Activated CD4-positive, alpha-beta T cell treated with anti-CD3 and anti-CD28 coated beads, Interleukin-2, Interleukin-4, amounts not matched to agents 100 ng/mL and 50 ng/mL, durations not matched to agents 16 hours and 8 hours (primary cell): ENCODE results near the gene TFDP2.
"Not testable (repeated sequence)": the region's sequence is repeated elsewhere in the genome, so short reads cannot be mapped to it uniquely, and the experiment has no call there.

Experiments used
- DNase-seq: peaks from one replicate; pipeline ENCODE4 v3.0.0-alpha.2; 2020; ENCODE audit warnings: low spot score

TFDP2 gene

DNA sequence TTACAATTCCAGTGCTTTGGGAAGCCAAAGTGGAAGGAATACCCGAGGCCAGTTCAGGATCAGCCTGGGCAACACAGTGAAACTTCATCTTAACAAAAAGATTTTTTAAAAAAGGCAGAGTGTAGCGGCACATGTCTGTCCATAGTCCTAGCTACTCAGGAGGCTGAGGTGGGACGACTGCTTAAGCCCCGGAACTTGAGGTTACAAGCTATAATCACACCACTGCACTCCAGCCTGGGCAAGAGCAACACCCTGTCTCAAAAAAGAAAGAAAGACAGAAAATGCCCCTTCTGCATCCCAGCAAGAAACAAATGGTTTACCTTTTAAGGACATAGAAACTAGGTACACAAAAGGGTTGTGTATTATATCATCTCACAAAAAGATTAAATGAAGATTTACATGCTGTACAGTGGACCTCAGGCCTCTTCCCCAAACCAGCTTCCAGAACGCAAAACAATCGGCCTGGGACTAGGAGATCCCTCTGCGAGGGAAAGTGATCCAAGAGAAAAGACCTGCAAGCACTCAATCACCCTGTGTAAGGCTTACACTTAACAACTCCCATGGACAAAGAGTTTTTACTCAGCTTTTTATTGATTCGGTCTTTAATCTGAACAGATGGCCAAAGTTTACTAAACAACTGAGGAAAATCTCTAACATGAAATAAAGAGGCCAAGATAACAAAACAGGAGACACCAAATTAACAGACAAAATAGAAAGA lies 21.2 kb downstream of the TFDP2 start:
- no peak for DNase-seq

DNA sequence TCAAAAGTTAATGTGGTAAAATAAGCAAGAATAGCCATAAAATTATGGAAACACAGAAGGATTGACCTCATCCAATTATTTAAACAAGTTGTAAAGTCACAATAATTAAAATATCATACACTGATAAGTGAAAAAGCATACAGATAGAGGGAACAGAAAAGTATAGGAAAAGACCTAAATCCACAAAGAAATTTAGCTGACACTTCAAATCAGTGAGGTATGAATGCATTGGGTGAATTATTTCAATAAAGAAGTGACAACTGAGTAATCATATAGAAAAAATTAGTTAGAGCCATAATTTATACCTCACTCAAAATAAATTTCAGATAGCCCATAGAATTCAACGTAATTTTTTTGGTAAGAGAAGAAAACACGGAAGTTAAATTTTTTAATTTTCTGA lies 25.1 kb downstream of the TFDP2 start:
- no peak for DNase-seq

GRCh38 chr3:142120707-142121106 lies 28.6 kb downstream of the TFDP2 start:
- DNase-seq, result no peak

DNA sequence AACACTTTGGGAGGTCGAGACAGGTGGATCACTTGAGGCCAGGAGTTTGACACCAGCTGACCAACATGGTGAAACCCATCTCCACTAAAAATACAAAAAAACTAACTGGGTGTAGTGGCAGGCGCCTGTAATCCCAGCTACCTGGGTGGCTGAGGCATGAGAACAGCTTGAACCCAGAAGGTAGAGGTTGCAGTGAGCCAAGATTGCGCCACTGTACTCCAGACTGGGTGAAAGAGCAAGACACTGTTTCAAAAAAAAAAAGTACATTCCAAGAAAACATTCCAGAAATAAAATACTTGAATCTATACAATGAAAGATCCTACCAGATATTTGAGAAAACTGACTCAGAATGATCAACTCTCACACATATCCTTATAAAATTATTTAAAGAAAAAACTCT lies 30.4 kb downstream of the TFDP2 start:
- no peak for DNase-seq

DNA sequence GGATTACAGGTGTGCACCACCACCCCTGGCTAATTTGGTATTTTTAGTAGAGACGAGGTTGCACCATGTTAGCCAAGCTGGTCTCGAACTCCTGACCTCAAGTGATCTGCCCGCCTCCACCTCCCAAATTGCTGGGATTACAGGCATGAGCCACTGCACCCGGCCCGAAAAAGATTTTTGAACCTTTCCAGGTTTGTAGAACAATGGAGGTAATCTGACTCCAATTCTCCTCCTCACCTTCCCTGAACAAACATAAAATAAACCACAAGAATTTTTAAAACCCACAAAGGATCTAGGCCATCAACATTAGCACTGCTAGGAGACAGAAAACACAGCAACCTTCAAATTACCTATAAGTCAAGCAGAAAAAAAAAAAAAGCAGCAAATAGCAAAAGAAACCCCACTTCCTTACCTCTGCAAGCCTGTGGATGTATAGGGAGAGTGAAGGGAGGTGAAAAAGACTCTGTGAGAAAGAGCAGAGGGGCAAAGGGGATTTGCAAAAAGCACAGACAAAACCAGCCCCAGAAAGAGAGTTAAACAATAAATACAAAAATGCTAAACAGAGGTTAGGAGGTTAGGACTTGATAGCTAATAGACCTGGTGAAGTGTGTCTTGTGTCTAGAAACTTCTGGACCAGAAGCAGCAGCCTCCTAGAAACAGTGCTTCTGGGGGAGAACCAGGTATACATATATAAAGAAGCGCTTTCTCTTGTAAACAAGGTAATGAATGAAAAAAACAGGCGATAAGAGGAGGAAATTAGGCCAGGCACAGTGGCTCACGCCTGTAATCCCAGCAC lies 32.1 kb downstream of the TFDP2 start:
- no peak for DNase-seq

GRCh38 chr3:142115867-142116668 lies 33.3 kb downstream of the TFDP2 start:
- no peak for DNase-seq

GRCh38 chr3:142112601-142113000 lies 36.7 kb downstream of the TFDP2 start:
- no peak for DNase-seq

DNA sequence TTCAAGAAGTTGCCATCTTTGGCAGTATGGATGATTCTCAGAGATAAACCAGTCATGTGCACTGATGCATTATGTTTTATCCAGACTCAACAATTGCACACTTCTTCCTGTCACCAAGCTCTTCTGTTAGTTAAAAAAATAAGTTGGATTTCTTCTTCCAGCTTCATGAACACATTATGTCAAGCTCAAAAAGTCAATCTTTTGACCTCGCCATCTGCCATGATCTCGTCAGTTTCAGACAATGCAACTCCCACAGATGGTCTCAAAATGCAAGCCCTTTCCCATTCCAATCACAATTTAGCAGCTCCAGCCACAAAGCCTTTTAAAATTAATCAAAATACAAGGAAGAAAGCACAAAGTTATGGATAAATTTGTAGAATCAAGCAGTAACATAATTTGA lies 42.8 kb downstream of the TFDP2 start:
- no peak for DNase-seq

- DNase-seq, result no peak
These were observed 43.4 kb downstream of the TFDP2 start for GRCh38 chr3:142105991-142106390.

GRCh38 chr3:142104763-142105162 lies 44.6 kb downstream of the TFDP2 start:
- no peak for DNase-seq

DNA sequence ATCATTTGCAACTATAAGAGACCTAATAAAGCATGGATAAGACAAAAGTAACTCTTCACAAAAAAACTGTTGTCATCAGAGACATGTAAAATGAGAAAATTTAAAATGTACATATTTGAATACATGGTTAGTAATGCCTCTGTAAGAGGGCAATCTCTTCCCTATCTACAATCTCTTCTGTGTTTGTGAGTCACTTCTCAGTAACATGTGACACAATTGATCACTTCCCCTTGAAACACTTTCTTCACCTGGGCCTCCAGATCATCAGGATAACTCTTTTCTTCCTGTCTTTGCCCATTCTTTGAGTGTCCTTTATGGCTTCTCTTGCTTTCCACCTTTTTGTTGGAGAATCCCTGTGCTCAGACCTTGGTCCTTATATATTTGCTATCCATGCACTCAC lies 50.4 kb downstream of the TFDP2 start:
- peak; percentile 19 for DNase-seq

- no peak for DNase-seq
These were observed 52.1 kb downstream of the TFDP2 start for GRCh38 chr3:142097099-142097843.

GRCh38 chr3:142095841-142096240 lies 53.5 kb downstream of the TFDP2 start:
- no peak for DNase-seq

- DNase-seq, result not testable (repeated sequence)
These were observed 60.4 kb downstream of the TFDP2 start for GRCh38 chr3:142088925-142089324.

- no peak for DNase-seq
These were observed 60.8 kb downstream of the TFDP2 start for GRCh38 chr3:142088522-142088921.

DNA sequence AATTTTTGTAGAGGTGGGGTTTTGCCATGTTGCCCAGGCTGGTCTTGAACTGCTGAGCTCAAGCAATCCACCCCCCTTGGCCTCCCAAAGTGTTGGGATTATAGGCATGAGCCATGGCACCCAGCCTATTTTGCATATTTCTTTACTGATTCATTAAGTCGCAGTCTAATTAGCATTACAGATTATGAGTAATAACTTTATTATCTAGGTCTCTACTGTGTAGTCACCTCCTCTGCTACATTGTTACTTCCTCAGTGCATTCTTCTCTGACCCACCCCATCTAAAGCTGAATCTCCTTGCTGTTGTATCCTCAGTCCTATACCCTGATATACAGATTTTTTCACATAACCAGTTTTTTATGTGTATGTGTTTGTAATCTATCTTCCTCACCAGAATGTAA lies 61.7 kb downstream of the TFDP2 start:
- DNase-seq, result no peak

DNA sequence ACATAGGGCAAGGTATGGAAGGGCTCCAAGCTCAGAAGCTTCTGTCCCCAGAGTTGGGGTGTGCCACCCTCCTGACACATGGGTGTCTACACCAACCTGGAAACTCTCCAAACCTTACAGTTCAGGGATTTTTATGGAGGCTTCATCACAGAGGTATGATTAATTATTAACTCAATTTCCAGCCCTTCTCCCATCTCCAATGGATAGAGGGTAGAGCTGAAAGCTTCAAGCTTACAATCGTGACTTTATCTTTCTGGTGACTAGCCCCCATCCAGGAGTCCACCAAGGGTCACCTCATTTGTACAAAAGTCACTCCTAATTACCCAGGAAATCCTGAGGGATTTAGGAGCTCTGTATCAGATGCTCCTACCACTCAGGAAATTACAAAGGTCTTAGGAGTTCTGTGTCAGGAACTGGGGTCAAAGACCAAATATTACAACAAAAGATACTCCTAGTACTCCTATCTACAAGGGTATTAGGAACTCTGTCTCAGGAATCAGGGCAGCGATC lies 62.7 kb downstream of the TFDP2 start:
- no peak for DNase-seq

GRCh38 chr3:142081178-142081577 lies 68.2 kb downstream of the TFDP2 start:
- DNase-seq, result no peak

GRCh38 chr3:142077859-142078500 lies 71.4 kb downstream of the TFDP2 start:
- no peak for DNase-seq

GRCh38 chr3:142077155-142077858 lies 72.0 kb downstream of the TFDP2 start:
- DNase-seq, result no peak

DNA sequence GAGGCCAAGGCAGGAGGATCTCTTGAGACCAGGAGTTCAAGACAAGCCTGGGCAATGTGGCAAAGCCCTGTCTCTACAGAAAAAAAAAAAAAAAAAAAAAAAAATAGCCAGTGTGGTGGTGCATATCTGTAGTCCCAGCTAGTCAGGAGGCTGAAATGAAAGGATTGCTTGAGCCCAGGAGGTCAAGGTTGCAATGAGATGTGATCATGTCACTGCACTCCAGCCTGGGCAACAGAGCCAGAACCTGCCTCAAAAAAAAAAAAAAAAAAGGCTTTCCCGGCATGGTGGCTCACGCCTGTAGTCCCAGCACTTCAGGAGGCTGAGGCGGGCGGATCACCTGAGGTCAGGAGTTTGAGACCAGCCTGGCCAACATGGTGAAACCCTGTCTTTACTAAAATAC lies 73.7 kb downstream of the TFDP2 start:
- not testable (repeated sequence) for DNase-seq
